GM12892 (cell line): ENCODE measurements around the gene RASSF3.

Experiments
- POLR2A ChIP-seq: IDR thresholded peaks from 2 replicates; pipeline ENCODE4 v1.6.1; 2011; ENCODE audit warnings: low read depth, low read length, control low read depth
- POLR2AphosphoS5 ChIP-seq: IDR thresholded peaks from 2 replicates; pipeline ENCODE4 v1.6.1; 2011; ENCODE audit warnings: low read depth, low read length, control low read depth
- TAF1 ChIP-seq: IDR thresholded peaks from 2 replicates; pipeline ENCODE4 v1.6.1; 2011; ENCODE audit warnings: low read depth, mild to moderate bottlenecking, control low read depth, low read length, borderline replicate concordance

DNA sequence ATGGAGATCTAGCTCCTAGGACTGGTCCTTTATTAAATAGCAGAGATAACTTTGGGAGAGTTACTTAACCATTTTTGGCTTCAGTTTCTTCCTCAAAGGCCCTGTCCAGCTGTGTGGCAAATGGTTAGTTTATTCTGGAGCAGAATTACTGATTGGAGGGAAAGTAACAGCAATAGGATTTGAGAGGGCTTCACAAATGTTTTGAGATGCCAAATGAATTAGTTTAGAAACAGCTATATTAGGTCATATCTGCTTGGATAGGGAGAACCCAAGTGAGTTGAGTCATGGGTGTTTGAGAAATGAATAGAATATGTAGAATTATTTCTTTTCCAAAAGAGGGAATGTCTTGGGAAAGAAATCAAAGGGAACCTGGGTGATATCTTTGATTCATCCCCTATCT, 17.5 kb downstream of the RASSF3 start:
- TF ChIP-seq POLR2A (no peak), POLR2AphosphoS5 (no peak), TAF1 (no peak)
